Lung (tissue), 12 donors: ENCODE measurements around the gene C20orf144. TPM values are rescaled to one million over a fixed set of nuclear protein-coding genes. Genes with fewer than 3 reads are reported as not detected.

Experiments
- ATAC-seq: fragments of 200-7000 bp; cut with Tn5 transposase; one replicate; pipeline ENCODE4 v1.9.1; 2020; ENCODE audit warnings: moderate number of reproducible peaks; ENCODE audit not compliant: insufficient read depth, low FRiP score
- DNase-seq, 3 donors: peaks; one replicate each; pipeline ENCODE4 v3.0.0-alpha.2; 2013 to 2017
- H3K27ac ChIP-seq, 2 donors: one replicate each; pipeline ENCODE4 v1.5.1; 2013; ENCODE audit warnings: mild to moderate bottlenecking in 2 of 2, moderate library complexity in 2 of 2, control low read depth in 1 of 2, inconsistent platforms in 1 of 2, low read depth in 1 of 2, low read length in 1 of 2
- H3K27me3 ChIP-seq, 3 donors: one replicate each; pipeline ENCODE4 v1.5.1; 2013; ENCODE audit warnings: low read length in 2 of 3; ENCODE audit not compliant: control insufficient read depth in 3 of 3, insufficient read depth in 3 of 3
- H3K36me3 ChIP-seq, 4 donors: one replicate each; pipeline ENCODE4 v1.5.1; 2013; ENCODE audit warnings: low read length in 4 of 4, mild to moderate bottlenecking in 1 of 4, moderate library complexity in 1 of 4; ENCODE audit not compliant: control insufficient read depth in 4 of 4, insufficient read depth in 4 of 4
- H3K4me1 ChIP-seq, 5 donors: one replicate each; pipeline ENCODE4 v1.5.1; 2013; ENCODE audit warnings: low read length in 5 of 5, mild to moderate bottlenecking in 2 of 5, moderate library complexity in 1 of 5; ENCODE audit not compliant: control insufficient read depth in 5 of 5, insufficient read depth in 5 of 5
- H3K4me3 ChIP-seq: one replicate; pipeline ENCODE4 v1.5.1; 2013; ENCODE audit warnings: mild to moderate bottlenecking, control low read depth, moderate library complexity
- H3K9ac ChIP-seq, 2 donors: one replicate each; pipeline ENCODE4 v1.5.1; 2013; ENCODE audit warnings: low read length in 2 of 2, control low read depth in 1 of 2; ENCODE audit not compliant: insufficient read depth in 1 of 2
- H3K9me3 ChIP-seq, 4 donors: one replicate each; pipeline ENCODE4 v1.5.1; 2013; ENCODE audit warnings: low read length in 3 of 4, mild to moderate bottlenecking in 1 of 4, moderate library complexity in 1 of 4; ENCODE audit not compliant: control insufficient read depth in 4 of 4, insufficient read depth in 3 of 4
- WGBS, 2 donors: extraction: QIAGEN DNeasy Blood & Tissue Kit; methylation state at CpG; one replicate each; pipeline ENCODE4 v1.1.7; 2013; 5-methylcytosine and 5-hydroxymethylcytosine counted together
- polyA plus RNA-seq, 2 donors: library from polyadenylated mRNA; stranded (reverse); fragments of 200-250 nt; gene quantifications; one replicate each; pipeline ENCODE4 v1.2.1, GENCODE V29; 2013
- total RNA-seq, 2 donors: library from RNA; depleted of rRNA in 1 of 2; stranded (reverse); fragments of >200 nt in 1 of 2; gene quantifications; one replicate each; pipeline ENCODE4 v1.2.1, GENCODE V29; 2014 to 2021
- TF ChIP-seq, protein P1 (sequence below): IDR thresholded peaks from 2 replicates; pipeline ENCODE4 v1.5.1; 2012; ENCODE audit warnings: mild to moderate bottlenecking; ENCODE audit errors: control extremely low read depth, extremely low read depth
- donor health status: control.
- donor health status: control.
- donor health status: Bipolar disorder and iron deficiency.
- donor health status: healthy.
- donor health status: DM: yes; HTN: yes; CAD: no.

The C20orf144 gene
- total and polyA plus RNA-seq, 4 donors = 0.05 to 0.31 (median 0.08) TPM; not detected in 1

DNA sequence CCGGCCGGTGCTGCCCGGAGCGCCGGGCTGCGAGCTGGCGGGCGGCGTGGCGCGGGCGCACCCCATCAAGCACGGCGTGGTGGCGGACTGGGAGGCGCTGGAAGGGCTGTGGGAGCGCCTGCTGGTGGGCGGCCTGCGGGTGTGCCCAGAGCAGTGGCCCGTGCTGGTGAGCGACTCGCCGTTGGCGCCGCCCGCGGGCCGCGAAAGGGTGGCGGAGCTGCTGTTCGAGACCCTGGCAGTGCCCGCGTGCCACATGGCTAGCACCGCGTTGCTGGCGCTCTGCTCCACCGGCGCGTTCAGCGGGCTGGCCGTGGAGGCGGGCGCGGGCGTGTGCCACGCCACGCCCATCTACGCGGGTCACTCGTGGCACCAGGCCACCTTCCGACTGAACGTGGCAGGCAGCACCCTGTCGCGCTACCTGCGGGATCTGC lies 5.1 kb downstream of the C20orf144 start:
- 4 to 30% methylated on average over 31 to 55 of the region's 55 CpGs for WGBS, 2 donors

DNA sequence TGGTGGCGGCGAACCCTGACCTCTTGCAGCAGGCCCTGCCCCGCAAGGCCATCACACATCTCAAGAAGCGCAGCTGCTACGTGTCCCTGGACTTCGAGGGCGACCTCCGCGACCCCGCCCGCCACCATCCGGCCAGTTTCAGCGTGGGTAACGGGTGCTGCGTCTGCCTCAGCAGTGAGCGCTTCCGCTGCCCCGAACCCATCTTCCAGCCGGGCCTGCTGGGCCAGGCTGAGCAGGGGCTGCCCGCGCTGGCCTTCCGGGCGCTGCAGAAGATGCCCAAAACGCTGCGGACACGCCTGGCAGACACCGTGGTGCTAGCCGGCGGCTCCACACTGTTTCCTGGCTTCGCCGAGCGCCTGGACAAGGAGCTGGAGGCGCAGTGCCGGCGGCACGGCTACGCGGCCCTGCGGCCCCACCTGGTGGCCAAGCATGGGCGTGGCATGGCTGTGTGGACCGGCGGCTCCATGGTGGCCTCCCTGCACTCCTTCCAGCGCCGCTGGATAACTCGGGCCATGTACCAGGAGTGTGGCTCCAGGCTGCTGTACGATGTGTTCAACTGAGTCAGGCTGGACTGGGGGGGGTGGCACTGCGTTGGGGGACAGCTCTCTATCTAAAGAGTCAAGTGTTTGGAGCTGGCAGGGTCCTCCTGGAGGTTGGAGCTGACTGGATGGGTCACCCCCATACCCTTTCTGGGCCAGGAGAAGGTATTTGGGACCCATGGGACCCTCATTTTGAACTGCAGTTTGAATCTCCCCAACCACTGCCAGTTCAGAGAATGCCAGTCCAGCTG lies 5.7 kb downstream of the C20orf144 start:
- H3K4me3 ChIP-seq = peak overlapping the region; percentile 30
- ATAC-seq (peak; percentile 42), DNase-seq (peak; percentile 66 to 81 (median 78))
- WGBS, 2 donors = 4 to 29% methylated on average over 47 of the region's 47 CpGs
- no peak overlapping the region for H3K9ac ChIP-seq
- no peaks in the 10 kb centered on the region for H3K27me3 ChIP-seq
- peak overlapping the region; percentile 30 to 33 for H3K27ac ChIP-seq
- H3K4me1 ChIP-seq = peaks cover 0 to 42% (median 15%) of the 10 kb centered on the region in 5 donors
- TF ChIP-seq, protein P1, sequence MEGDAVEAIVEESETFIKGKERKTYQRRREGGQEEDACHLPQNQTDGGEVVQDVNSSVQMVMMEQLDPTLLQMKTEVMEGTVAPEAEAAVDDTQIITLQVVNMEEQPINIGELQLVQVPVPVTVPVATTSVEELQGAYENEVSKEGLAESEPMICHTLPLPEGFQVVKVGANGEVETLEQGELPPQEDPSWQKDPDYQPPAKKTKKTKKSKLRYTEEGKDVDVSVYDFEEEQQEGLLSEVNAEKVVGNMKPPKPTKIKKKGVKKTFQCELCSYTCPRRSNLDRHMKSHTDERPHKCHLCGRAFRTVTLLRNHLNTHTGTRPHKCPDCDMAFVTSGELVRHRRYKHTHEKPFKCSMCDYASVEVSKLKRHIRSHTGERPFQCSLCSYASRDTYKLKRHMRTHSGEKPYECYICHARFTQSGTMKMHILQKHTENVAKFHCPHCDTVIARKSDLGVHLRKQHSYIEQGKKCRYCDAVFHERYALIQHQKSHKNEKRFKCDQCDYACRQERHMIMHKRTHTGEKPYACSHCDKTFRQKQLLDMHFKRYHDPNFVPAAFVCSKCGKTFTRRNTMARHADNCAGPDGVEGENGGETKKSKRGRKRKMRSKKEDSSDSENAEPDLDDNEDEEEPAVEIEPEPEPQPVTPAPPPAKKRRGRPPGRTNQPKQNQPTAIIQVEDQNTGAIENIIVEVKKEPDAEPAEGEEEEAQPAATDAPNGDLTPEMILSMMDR = peak; percentile 93
- H3K36me3 ChIP-seq = peaks cover 0 to 6% (median 4%) of the 10 kb centered on the region in 4 donors
- no peaks in the 10 kb centered on the region for H3K9me3 ChIP-seq

More for the DNA sequence above, 5.1 kb downstream of the C20orf144 start:
- Histone ChIP-seq H3K36me3 (peaks cover 0 to 6% (median 4%) of the 10 kb centered on the region in 4 donors), H3K27ac (peak overlapping the region; percentile 33 to 80), H3K9ac (no peak overlapping the region), H3K4me3 (peak overlapping the region; percentile 30), H3K27me3 (no peaks in the 10 kb centered on the region), H3K4me1 (peaks cover 0 to 39% (median 8%) of the 10 kb centered on the region in 5 donors), H3K9me3 (no peaks in the 10 kb centered on the region)
- ATAC-seq (no peak), DNase-seq (no peak)
- TF ChIP-seq, protein P1 = no peak

DNA sequence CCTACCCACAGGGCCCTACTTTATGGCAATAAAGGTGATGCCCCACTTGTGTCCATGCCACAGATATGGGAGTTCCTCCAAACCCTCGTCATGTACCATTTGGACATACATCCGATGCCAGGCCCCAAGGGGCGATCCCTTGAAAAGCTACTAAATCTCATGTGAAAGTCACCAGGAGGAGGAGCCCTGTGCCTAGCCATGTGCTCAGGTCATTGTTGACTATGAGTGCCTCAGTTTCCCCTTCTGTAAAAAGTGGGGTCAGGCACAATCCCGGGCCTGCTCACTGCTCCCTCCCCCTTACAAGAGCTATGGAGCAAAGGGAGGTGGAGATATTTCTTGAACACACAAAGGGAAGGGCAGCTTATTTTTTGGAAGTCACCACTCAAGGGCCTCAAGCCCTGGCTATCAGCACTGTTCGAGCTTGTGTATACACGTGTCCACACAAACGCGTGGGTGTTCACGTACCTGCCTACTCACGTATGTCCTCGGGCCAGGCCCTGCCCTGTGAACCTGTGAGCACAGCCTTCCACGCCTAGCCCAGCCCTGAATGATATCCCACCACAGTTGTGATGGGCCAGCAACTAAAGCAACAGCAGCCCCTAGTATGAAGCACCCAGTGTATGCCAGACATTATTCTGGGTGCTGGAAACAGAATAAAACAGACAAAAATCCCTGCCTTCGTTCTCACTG lies 6.5 kb downstream of the C20orf144 start:
- no peak for DNase-seq
- TF ChIP-seq, protein P1 = no peak
- H3K27me3 ChIP-seq = no peaks in the 10 kb centered on the region
- H3K27ac ChIP-seq = no peak overlapping the region
- 79 to 87% methylated on average over 13 of the region's 13 CpGs for WGBS, 2 donors
- H3K9me3 ChIP-seq = no peaks in the 10 kb centered on the region
- peaks cover 0 to 47% (median 18%) of the 10 kb centered on the region in 5 donors for H3K4me1 ChIP-seq
- ATAC-seq = no peak
- H3K4me3 ChIP-seq = no peak overlapping the region
- peaks cover 0 to 6% (median 4%) of the 10 kb centered on the region in 4 donors for H3K36me3 ChIP-seq
- H3K9ac ChIP-seq = no peak overlapping the region
